Vagina (tissue), 2 donors: ENCODE measurements around the gene EHD3. TPM values are rescaled to one million over a fixed set of nuclear protein-coding genes. Genes with fewer than 3 reads are reported as not detected.

Experiments
- DNase-seq, 2 donors: peaks; one replicate each; pipeline ENCODE4 v3.0.0-alpha.2; 2017; ENCODE audit errors: extremely low spot score in 2 of 2
- H3K27ac ChIP-seq: fragments of 200-600 bp; sonication (generic); one replicate; pipeline ENCODE4 v1.5.1; 2019
- H3K27me3 ChIP-seq: fragments of 200-600 bp; sonication (generic); one replicate; pipeline ENCODE4 v1.5.1; 2019
- H3K36me3 ChIP-seq, 2 donors: fragments of 200-600 bp; sonication (generic); one replicate each; pipeline ENCODE4 v1.5.1; 2017 to 2019
- H3K4me1 ChIP-seq: fragments of 200-600 bp; sonication (generic); one replicate; pipeline ENCODE4 v1.5.1; 2019
- H3K4me3 ChIP-seq, 2 donors: fragments of 200-600 bp; sonication (generic); 1 replicate in 1 of 2; 2 replicates in 1 of 2; pipeline ENCODE4 v1.5.1; 2016 to 2019
- H3K9me3 ChIP-seq: fragments of 200-600 bp; sonication (generic); one replicate; pipeline ENCODE4 v1.5.1; 2019
- POLR2A ChIP-seq, 2 donors: fragments of 450-650 bp; IDR thresholded peaks; one replicate each; pipeline ENCODE4 v1.6.1; 2017; ENCODE audit warnings: antibody characterized with exemption in 2 of 2, mild to moderate bottlenecking in 2 of 2, moderate library complexity in 2 of 2
- POLR2AphosphoS5 ChIP-seq, 2 donors: sonication (generic); formaldehyde crosslinking; IDR thresholded peaks; one replicate each; pipeline ENCODE4 v1.9.0; 2017; ENCODE audit warnings: antibody characterized with exemption in 2 of 2, mild to moderate bottlenecking in 2 of 2, low read depth in 1 of 2; ENCODE audit not compliant: insufficient read depth in 1 of 2
- intact Hi-C: fragments of 100-400 bp; cut with DNase I; formaldehyde crosslinking; loops from one replicate; pipeline ENCODE4 v1.15.1; 2023
- total RNA-seq: library from RNA; depleted of rRNA; stranded (reverse); fragments of >200 nt; gene quantifications from one replicate; pipeline ENCODE4 v1.2.3, GENCODE V29; 2016
- TF ChIP-seq, protein P1 (sequence below), 3 experiments: fragments of 450-650 bp in 2 of 3; fragments of 200-600 bp in 1 of 3; sonication (generic) in 1 of 3; IDR thresholded peaks; one replicate each; pipeline ENCODE4 v1.5.1; 2017 to 2019; ENCODE audit warnings: antibody characterized with exemption in 3 of 3, mild to moderate bottlenecking in 2 of 3, moderate library complexity in 2 of 3

Gene EHD3
- total RNA-seq, 1 donor from 2014 or later = 10.3 TPM

GRCh38 chr2:31222071-31222470, 11.9 kb upstream of the EHD3 start:
- DNase-seq = peak in 1 of 2 donors; percentile 25

GRCh38 chr2:31223026-31223425, 10.9 kb upstream of the EHD3 start:
- no peaks in the 10 kb centered on the region for H3K36me3 ChIP-seq
- peaks cover 8% of the 10 kb centered on the region for H3K4me1 ChIP-seq
- intact Hi-C loops = no loop called here
- TF ChIP-seq, protein P1, sequence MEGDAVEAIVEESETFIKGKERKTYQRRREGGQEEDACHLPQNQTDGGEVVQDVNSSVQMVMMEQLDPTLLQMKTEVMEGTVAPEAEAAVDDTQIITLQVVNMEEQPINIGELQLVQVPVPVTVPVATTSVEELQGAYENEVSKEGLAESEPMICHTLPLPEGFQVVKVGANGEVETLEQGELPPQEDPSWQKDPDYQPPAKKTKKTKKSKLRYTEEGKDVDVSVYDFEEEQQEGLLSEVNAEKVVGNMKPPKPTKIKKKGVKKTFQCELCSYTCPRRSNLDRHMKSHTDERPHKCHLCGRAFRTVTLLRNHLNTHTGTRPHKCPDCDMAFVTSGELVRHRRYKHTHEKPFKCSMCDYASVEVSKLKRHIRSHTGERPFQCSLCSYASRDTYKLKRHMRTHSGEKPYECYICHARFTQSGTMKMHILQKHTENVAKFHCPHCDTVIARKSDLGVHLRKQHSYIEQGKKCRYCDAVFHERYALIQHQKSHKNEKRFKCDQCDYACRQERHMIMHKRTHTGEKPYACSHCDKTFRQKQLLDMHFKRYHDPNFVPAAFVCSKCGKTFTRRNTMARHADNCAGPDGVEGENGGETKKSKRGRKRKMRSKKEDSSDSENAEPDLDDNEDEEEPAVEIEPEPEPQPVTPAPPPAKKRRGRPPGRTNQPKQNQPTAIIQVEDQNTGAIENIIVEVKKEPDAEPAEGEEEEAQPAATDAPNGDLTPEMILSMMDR (IDR thresholded peaks at IDR 0.05) = no peak
- no peak for TF ChIP-seq POLR2A (IDR thresholded peaks at IDR 0.05)
- no peak for TF ChIP-seq POLR2AphosphoS5 (IDR thresholded peaks at IDR 0.05; ENCODE audit: insufficient read depth in 1 of 2, low read depth in 1 of 2)
- peak; percentile 40 to 49 for DNase-seq
- H3K9me3 ChIP-seq = no peaks in the 10 kb centered on the region
- H3K4me3 ChIP-seq = no peak overlapping the region
- H3K27ac ChIP-seq = no peak overlapping the region
- H3K27me3 ChIP-seq = no peaks in the 10 kb centered on the region

More at GRCh38 chr2:31222071-31222470, 11.9 kb upstream of the EHD3 start:
- intact Hi-C loops = no loop called here
- Histone ChIP-seq H3K27ac (no peak overlapping the region), H3K4me1 (peaks cover 8% of the 10 kb centered on the region), H3K36me3 (no peaks in the 10 kb centered on the region), H3K27me3 (no peaks in the 10 kb centered on the region), H3K4me3 (no peak overlapping the region), H3K9me3 (no peaks in the 10 kb centered on the region)
- TF ChIP-seq POLR2AphosphoS5 (IDR thresholded peaks at IDR 0.05; ENCODE audit: insufficient read depth in 1 of 2, low read depth in 1 of 2) = no peak
- TF ChIP-seq, protein P1 (IDR thresholded peaks at IDR 0.05) = no peak
- no peak for TF ChIP-seq POLR2A (IDR thresholded peaks at IDR 0.05)

- Histone ChIP-seq H3K36me3 (no peaks in the 10 kb centered on the region), H3K9me3 (no peaks in the 10 kb centered on the region), H3K27ac (no peak overlapping the region), H3K4me3 (no peak overlapping the region), H3K27me3 (no peaks in the 10 kb centered on the region), H3K4me1 (peaks cover 8% of the 10 kb centered on the region)
- TF ChIP-seq POLR2AphosphoS5 (IDR thresholded peaks at IDR 0.05; ENCODE audit: insufficient read depth in 1 of 2, low read depth in 1 of 2) (no peak), POLR2A (IDR thresholded peaks at IDR 0.05) (no peak)
- TF ChIP-seq, protein P1 (IDR thresholded peaks at IDR 0.05) = no peak
- intact Hi-C loops = no loop called here
- peak in 1 of 2 donors; percentile 22 for DNase-seq
Observed at GRCh38 chr2:31223749-31224148, 10.2 kb upstream of the EHD3 start.

DNA sequence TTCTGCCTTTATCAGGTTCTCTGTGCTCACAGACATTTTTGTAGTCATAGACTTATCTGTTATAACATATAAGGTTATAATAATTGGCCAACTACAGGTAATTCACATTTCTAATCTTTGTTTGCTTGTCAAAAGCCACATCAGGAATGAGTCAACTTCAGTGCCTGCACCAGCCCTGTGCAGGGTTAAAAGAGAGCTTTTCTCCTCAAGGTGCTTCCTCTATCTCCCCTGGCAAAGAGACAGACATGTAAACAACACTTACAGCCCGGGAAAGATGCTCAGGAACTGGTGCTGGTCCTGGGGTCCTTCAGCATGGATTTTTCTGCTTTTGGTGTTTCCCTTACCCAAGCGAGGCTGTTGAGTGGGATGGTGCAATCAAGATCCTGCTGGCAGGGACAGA, 7.7 kb upstream of the EHD3 start:
- H3K4me3 ChIP-seq = no peak overlapping the region
- TF ChIP-seq POLR2A (IDR thresholded peaks at IDR 0.05) (no peak), POLR2AphosphoS5 (IDR thresholded peaks at IDR 0.05; ENCODE audit: insufficient read depth in 1 of 2, low read depth in 1 of 2) (no peak)
- TF ChIP-seq, protein P1 (IDR thresholded peaks at IDR 0.05) = no peak
- intact Hi-C loops = no loop called here
- peaks cover 8% of the 10 kb centered on the region for H3K4me1 ChIP-seq
- no peak overlapping the region for H3K27ac ChIP-seq
- H3K36me3 ChIP-seq = no peaks in the 10 kb centered on the region
- H3K27me3 ChIP-seq = no peaks in the 10 kb centered on the region
- DNase-seq = peak in 1 of 2 donors; percentile 60
- H3K9me3 ChIP-seq = no peaks in the 10 kb centered on the region

- no peak for TF ChIP-seq POLR2AphosphoS5 (IDR thresholded peaks at IDR 0.05; ENCODE audit: insufficient read depth in 1 of 2, low read depth in 1 of 2)
- no peak for TF ChIP-seq POLR2A (IDR thresholded peaks at IDR 0.05)
- TF ChIP-seq, protein P1 (IDR thresholded peaks at IDR 0.05) = no peak
Observed at GRCh38 chr2:31227110-31227509, 6.8 kb upstream of the EHD3 start.

More at GRCh38 chr2:31227110-31227509, 6.8 kb upstream of the EHD3 start:
- H3K36me3 ChIP-seq = no peaks in the 10 kb centered on the region
- intact Hi-C loops = no loop called here
- no peak overlapping the region for H3K27ac ChIP-seq
- H3K4me3 ChIP-seq = no peak overlapping the region
- peaks cover 8% of the 10 kb centered on the region for H3K4me1 ChIP-seq
- no peak for DNase-seq
- H3K9me3 ChIP-seq = no peaks in the 10 kb centered on the region
- no peaks in the 10 kb centered on the region for H3K27me3 ChIP-seq
